ENCODE results near the gene KRT26.

DNA sequence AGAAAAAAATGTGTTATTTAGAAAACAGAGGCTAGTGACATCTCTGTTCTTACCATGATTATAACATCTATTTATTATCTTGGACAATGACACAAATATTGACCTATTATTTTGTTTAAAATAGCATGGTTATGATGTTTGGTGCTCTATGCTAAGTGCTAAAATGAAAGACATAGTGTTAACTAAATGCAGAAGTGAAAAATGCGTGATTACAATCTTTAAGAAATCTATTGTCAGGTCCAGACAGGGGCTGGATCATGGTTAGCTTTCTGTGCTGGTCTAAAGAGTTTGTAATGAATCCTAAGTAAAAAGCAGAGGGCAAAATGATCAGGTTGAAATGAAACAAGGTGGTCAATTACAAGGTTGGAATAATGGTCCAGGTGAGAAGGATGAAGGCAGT is 28.4 kb upstream of the KRT26 start:
- TF ChIP-seq, protein P1, sequence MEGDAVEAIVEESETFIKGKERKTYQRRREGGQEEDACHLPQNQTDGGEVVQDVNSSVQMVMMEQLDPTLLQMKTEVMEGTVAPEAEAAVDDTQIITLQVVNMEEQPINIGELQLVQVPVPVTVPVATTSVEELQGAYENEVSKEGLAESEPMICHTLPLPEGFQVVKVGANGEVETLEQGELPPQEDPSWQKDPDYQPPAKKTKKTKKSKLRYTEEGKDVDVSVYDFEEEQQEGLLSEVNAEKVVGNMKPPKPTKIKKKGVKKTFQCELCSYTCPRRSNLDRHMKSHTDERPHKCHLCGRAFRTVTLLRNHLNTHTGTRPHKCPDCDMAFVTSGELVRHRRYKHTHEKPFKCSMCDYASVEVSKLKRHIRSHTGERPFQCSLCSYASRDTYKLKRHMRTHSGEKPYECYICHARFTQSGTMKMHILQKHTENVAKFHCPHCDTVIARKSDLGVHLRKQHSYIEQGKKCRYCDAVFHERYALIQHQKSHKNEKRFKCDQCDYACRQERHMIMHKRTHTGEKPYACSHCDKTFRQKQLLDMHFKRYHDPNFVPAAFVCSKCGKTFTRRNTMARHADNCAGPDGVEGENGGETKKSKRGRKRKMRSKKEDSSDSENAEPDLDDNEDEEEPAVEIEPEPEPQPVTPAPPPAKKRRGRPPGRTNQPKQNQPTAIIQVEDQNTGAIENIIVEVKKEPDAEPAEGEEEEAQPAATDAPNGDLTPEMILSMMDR (conservative IDR thresholded peaks at IDR 0.05 in 1 of 2, IDR thresholded peaks at IDR 0.05 in 1 of 2; ENCODE audit: extremely low read depth in 1 of 2, insufficient read depth in 1 of 2, low read depth in 1 of 2, low read length in 2 of 2): no peak
- no peak for TF ChIP-seq EZH2 (IDR thresholded peaks at IDR 0.05; ENCODE audit: borderline replicate concordance, low read length)

All from mammary epithelial cell (primary cell).